NT2/D1 (cell line): ENCODE results near the gene BAG5.

Experiments used
- SUZ12 ChIP-seq: IDR thresholded peaks from 2 replicates; pipeline ENCODE4 v1.6.1; 2011; ENCODE audit not compliant: insufficient read length, insufficient read depth; ENCODE audit errors: extremely low read depth
- ZNF274 ChIP-seq: IDR thresholded peaks from 2 replicates; pipeline ENCODE4 v1.6.1; 2011; ENCODE audit warnings: mild to moderate bottlenecking, low read depth, low read length

GRCh38 chr14:103521951-103522563, 40.4 kb downstream of the BAG5 start:
- TF ChIP-seq SUZ12: no peak
- TF ChIP-seq ZNF274: no peak
